PC-9 (cell line): ENCODE data around the gene DMRTA1. TPM values are rescaled to one million over a fixed set of nuclear protein-coding genes. Genes with fewer than 3 reads are reported as not detected.

Source experiments
- BruUV-seq: library from RNA; stranded (reverse); fragments of 400-500 nt; replicated peaks from 2 replicates; lab custom pipeline; 2021; lab: Mats Ljungman, UMichigan
- CTCF ChIA-PET: fragments of 300-600 bp; sonication (Branson Sonifier 250); formaldehyde crosslinking; loops from one replicate; lab custom pipeline; 2022; ENCODE audit warnings: antibody characterized with exemption; lab: Charles Lee
- POLR2A ChIA-PET: fragments of 300-600 bp; sonication (Branson Sonifier 250); formaldehyde crosslinking; loops from one replicate; lab custom pipeline; 2022; ENCODE audit warnings: antibody characterized with exemption; ENCODE audit not compliant: unreplicated experiment; lab: Charles Lee
- DNase-seq, 2 experiments: peaks; one replicate each; pipeline versions ENCODE4 v3.0.0 to v3.0.0-alpha.2; 2015 to 2022; ENCODE audit warnings: mixed read lengths in 1 of 2
- H2AFZ ChIP-seq: fragments of 200-600 bp; sonication (generic); 2 replicates; pipeline ENCODE4 v1.8.1; 2017; ENCODE audit warnings: antibody characterized with exemption
- H3F3A ChIP-seq: fragments of 200-600 bp; sonication (generic); 2 replicates; pipeline ENCODE4 v1.8.1; 2017; ENCODE audit warnings: antibody characterized with exemption, mild to moderate bottlenecking, low read depth; ENCODE audit not compliant: insufficient read depth
- H3K27ac ChIP-seq: fragments of 200-600 bp; sonication (generic); 2 replicates; pipeline ENCODE4 v1.6.1; 2016; ENCODE audit warnings: mixed run types
- H3K27me3 ChIP-seq: fragments of 200-600 bp; sonication (generic); 2 replicates; pipeline ENCODE4 v1.6.1; 2016; ENCODE audit warnings: low read depth, mixed run types; ENCODE audit not compliant: insufficient read depth
- H3K36me3 ChIP-seq: fragments of 200-600 bp; sonication (generic); 2 replicates; pipeline ENCODE4 v1.6.1; 2016; ENCODE audit warnings: low read depth, mixed run types
- H3K4me1 ChIP-seq: fragments of 200-600 bp; sonication (generic); replicated peaks from 2 replicates; pipeline ENCODE4 v1.6.1; 2016; ENCODE audit warnings: mixed run types; ENCODE audit not compliant: insufficient read depth
- H3K4me2 ChIP-seq: fragments of 200-600 bp; sonication (generic); 2 replicates; pipeline ENCODE4 v1.6.1; 2017; ENCODE audit warnings: mixed run types
- H3K4me3 ChIP-seq: fragments of 200-600 bp; sonication (generic); 2 replicates; pipeline ENCODE4 v1.6.1; 2016; ENCODE audit warnings: mixed run types
- H3K79me2 ChIP-seq: fragments of 200-600 bp; sonication (generic); 2 replicates; pipeline ENCODE4 v1.6.1; 2017; ENCODE audit warnings: low read depth, mixed run types
- H3K9me2 ChIP-seq: fragments of 200-600 bp; sonication (generic); 2 replicates; pipeline ENCODE4 v1.8.1; 2017; ENCODE audit warnings: mild to moderate bottlenecking; ENCODE audit not compliant: insufficient read depth
- H3K9me3 ChIP-seq: fragments of 200-600 bp; sonication (generic); 2 replicates; pipeline ENCODE4 v1.8.1; 2016; ENCODE audit warnings: low read depth; ENCODE audit not compliant: insufficient read depth
- H4K20me1 ChIP-seq: fragments of 200-600 bp; sonication (generic); 2 replicates; pipeline ENCODE4 v1.8.1; 2017; ENCODE audit not compliant: insufficient read depth
- EZH2 ChIP-seq: fragments of 200-600 bp; sonication (generic); IDR thresholded peaks from 2 replicates; pipeline ENCODE4 v1.8.0; 2017; ENCODE audit warnings: antibody characterized with exemption, low read depth
- intact Hi-C: fragments of 100-400 bp; cut with micrococcal nuclease; formaldehyde crosslinking; loops from one replicate; pipeline ENCODE4 v1.10.0; 2022; ENCODE audit not compliant: unreplicated experiment
- total RNA-seq: library from RNA; stranded (reverse); gene quantifications from 2 replicates; pipeline ENCODE4 v1.2.3, GENCODE V29; 2021
- TF ChIP-seq, protein P1 (sequence below): fragments of 200-600 bp; sonication (generic); conservative IDR thresholded peaks from 2 replicates; pipeline ENCODE4 v1.6.1; 2017; ENCODE audit warnings: mixed run types, antibody characterized with exemption, mild to moderate bottlenecking, moderate library complexity

The DMRTA1 gene
- total RNA-seq, 1 experiment from 2014 or later: 1.1 TPM

DNA sequence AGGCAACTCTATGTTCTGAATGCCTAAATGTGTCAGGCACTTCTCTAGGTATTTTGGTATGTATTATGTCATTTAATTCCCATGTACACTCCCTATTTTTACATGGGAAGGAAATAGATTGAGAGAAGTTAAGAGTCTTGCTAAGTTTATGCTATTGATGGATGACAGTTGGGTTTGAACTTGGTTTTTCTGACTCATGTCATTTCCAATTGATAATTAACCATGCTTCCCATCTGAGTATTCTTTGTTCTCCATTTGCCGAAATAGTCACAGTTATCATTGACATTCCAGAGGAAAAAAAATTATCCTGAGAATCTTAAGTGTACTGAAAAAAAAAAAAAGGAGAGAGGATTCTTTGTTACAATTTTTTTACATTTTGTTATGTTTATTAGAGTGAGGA is 23.1 kb upstream of the DMRTA1 start:
- no peak for DNase-seq
- POLR2A ChIA-PET: no interaction called here
- Histone ChIP-seq H2AFZ (no peak overlapping the region), H3K27me3 (no peaks in the 10 kb centered on the region), H3K4me1 (no peaks in the 10 kb centered on the region), H3K79me2 (no peaks in the 10 kb centered on the region), H3K27ac (no peak overlapping the region), H3F3A (no peaks in the 10 kb centered on the region), H3K4me2 (no peak overlapping the region), H4K20me1 (no peaks in the 10 kb centered on the region), H3K9me2 (no peaks in the 10 kb centered on the region; the same call in 1 of the 2 replicates), H3K36me3 (no peaks in the 10 kb centered on the region), H3K4me3 (no peak overlapping the region), H3K9me3 (no peaks in the 10 kb centered on the region)
- CTCF ChIA-PET: no interaction called here
- intact Hi-C loops: no loop called here
- no TSS peak for BruUV-seq
- TF ChIP-seq, protein P1, sequence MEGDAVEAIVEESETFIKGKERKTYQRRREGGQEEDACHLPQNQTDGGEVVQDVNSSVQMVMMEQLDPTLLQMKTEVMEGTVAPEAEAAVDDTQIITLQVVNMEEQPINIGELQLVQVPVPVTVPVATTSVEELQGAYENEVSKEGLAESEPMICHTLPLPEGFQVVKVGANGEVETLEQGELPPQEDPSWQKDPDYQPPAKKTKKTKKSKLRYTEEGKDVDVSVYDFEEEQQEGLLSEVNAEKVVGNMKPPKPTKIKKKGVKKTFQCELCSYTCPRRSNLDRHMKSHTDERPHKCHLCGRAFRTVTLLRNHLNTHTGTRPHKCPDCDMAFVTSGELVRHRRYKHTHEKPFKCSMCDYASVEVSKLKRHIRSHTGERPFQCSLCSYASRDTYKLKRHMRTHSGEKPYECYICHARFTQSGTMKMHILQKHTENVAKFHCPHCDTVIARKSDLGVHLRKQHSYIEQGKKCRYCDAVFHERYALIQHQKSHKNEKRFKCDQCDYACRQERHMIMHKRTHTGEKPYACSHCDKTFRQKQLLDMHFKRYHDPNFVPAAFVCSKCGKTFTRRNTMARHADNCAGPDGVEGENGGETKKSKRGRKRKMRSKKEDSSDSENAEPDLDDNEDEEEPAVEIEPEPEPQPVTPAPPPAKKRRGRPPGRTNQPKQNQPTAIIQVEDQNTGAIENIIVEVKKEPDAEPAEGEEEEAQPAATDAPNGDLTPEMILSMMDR: no peak
- TF ChIP-seq EZH2: no peak

DNA sequence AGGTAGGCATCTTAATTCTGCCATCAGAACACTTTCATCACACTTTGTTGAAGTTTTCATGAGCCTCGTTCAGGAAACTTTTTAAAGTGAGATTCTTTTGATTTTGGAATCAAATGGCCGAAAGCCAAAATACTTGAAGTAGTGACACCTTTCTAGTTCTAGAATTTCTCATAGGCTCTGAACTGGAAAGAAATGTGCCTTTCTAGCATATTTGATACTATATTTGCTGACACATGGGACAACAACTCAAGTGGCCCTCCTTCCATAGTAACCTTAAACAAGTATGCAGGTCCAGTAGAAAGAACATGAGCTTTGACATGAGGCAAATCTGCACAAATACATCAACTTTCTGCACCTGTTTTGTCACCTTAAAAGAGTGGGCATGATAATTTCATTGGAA is 22.0 kb upstream of the DMRTA1 start:
- Histone ChIP-seq H3K79me2 (no peaks in the 10 kb centered on the region), H3K36me3 (no peaks in the 10 kb centered on the region), H2AFZ (no peak overlapping the region), H3K4me3 (no peak overlapping the region), H3K9me3 (no peaks in the 10 kb centered on the region), H3K27me3 (no peaks in the 10 kb centered on the region), H3K9me2 (no peaks in the 10 kb centered on the region; the same call in 1 of the 2 replicates), H3K27ac (no peak overlapping the region), H3K4me2 (no peak overlapping the region), H3F3A (no peaks in the 10 kb centered on the region), H4K20me1 (no peaks in the 10 kb centered on the region), H3K4me1 (no peaks in the 10 kb centered on the region)
- DNase-seq: no peak
- no peak for TF ChIP-seq EZH2
- TF ChIP-seq, protein P1: no peak
- CTCF ChIA-PET: no interaction called here
- BruUV-seq: no TSS peak
- POLR2A ChIA-PET: no interaction called here
- intact Hi-C loops: no loop called here

DNA sequence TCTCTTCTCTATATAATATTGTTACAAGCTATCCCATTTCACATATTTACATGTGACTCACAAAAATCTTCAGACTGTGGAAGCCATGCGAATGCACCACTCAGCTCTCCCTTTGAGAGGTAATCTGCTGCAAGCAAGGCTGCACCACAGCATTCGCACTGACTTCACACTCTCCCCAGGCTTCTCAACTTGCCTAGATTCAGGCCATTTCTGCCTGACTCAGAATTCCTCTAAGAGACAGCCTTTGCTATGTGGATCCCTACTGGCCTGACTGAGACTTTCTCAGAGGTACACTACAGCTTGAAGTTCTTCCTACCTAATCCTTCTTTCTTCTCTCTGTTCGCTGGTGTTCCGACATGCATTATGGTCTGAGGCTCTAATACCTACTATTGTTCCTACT is 21.1 kb upstream of the DMRTA1 start:
- Histone ChIP-seq H2AFZ (no peak overlapping the region), H3K79me2 (no peaks in the 10 kb centered on the region), H4K20me1 (no peaks in the 10 kb centered on the region), H3K9me2 (no peaks in the 10 kb centered on the region; the same call in 1 of the 2 replicates), H3K9me3 (no peaks in the 10 kb centered on the region), H3K27ac (no peak overlapping the region), H3K36me3 (no peaks in the 10 kb centered on the region), H3K4me3 (no peak overlapping the region), H3K4me2 (no peak overlapping the region), H3K27me3 (no peaks in the 10 kb centered on the region), H3K4me1 (no peaks in the 10 kb centered on the region), H3F3A (no peaks in the 10 kb centered on the region)
- no TSS peak for BruUV-seq
- intact Hi-C loops: no loop called here
- no peak for DNase-seq
- TF ChIP-seq, protein P1: no peak
- no peak for TF ChIP-seq EZH2
- ChIA-PET POLR2A (no interaction called here), CTCF (no interaction called here)
